Neural progenitor cell (in vitro differentiated cells): ENCODE measurements around the gene NDP.

Experiments
- CTCF ChIP-seq: fragments of 200-600 bp; sonication (generic); IDR thresholded peaks from 2 replicates; pipeline ENCODE4 v1.5.1; 2017; ENCODE audit warnings: antibody characterized with exemption, mild to moderate bottlenecking
- EZH2 ChIP-seq: fragments of 200-600 bp; sonication (generic); IDR thresholded peaks from 2 replicates; pipeline ENCODE4 v1.6.1; 2017; ENCODE audit warnings: antibody characterized with exemption, mild to moderate bottlenecking, moderate library complexity
- EZH2phosphoT487 ChIP-seq: fragments of 200-600 bp; sonication (generic); IDR thresholded peaks from 2 replicates; pipeline ENCODE4 v1.6.1; 2017; ENCODE audit warnings: antibody characterized with exemption

GRCh38 chrX:43969504-43970501, 3.4 kb downstream of the NDP start:
- no peak for TF ChIP-seq EZH2
- TF ChIP-seq CTCF = no peak
- TF ChIP-seq EZH2phosphoT487 = no peak
